ENCODE data around the gene DIS3L2.

GRCh38 chr2:231933916-231934401 lies 27.6 kb upstream of the DIS3L2 start:
- TF ChIP-seq CTCF (IDR thresholded peaks at IDR 0.05) (no peak), POLR2A (IDR thresholded peaks at IDR 0.05) (no peak)

All from uterus (tissue), 2 donors.